Measurements from ENCODE around the gene PIGS. TPM values are rescaled to one million over a fixed set of nuclear protein-coding genes. Genes with fewer than 3 reads are reported as not detected.
"Not testable (repeated sequence)": the region's sequence is repeated elsewhere in the genome, so short reads cannot be mapped to it uniquely, and the experiment has no call there.

PIGS gene
- polyA plus RNA-seq (ENCODE audit: insufficient read length), result 44.4 TPM

- DNase-seq (ENCODE audit: low read depth), result peak; percentile 54
Observed at GRCh38 chr17:28571361-28572122, at the start of gene PIGS. PIGS (minus strand) TSS chr17:28571524; CDS start chr17:28571496, 28 bp downstream.

DNA sequence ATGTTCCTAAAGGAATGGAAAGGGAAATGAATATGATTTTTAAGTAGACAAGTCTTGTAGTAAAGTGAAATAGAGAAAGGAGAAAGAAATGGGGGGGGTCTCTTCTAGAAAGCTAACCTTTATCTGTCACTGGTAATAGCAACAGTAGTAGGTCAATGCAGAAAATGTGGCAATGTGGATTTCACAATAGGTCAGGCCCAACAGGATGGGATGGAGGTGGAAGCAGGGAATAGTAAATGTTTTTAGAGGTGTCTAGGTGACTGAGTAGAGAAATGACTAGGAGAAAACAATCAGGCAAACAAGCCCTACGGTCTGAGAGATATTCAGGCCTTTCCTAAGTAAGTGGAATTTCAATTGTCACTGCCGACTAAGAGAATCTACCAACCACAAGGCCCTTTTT is 48.7 kb upstream of the PIGS start:
- no peak for DNase-seq (ENCODE audit: low read depth)

DNA sequence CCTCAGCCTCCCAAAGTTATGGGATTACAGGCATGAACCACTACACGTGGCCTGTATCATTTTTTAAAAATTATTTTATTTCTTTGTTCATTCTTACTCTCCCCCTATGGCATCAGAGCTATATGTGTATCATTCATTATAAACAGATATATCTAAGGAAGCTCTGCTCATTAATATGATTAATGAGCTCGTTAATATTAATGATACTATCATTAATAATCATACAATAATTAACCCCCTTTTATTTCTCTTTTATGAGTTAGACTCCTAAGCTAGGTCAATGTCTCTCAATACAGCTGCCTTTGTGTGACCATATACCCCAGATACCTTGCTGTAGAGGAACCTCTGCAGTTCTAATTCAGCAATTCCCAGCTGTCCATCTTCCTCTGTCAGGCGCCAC is 47.1 kb upstream of the PIGS start:
- no peak for DNase-seq (ENCODE audit: low read depth)

- DNase-seq (ENCODE audit: low read depth), result no peak
Observed at GRCh38 chr17:28616281-28616680, 45.0 kb upstream of the PIGS start.

- no peak for DNase-seq (ENCODE audit: low read depth)
Observed at GRCh38 chr17:28615260-28615940, 44.1 kb upstream of the PIGS start.

DNA sequence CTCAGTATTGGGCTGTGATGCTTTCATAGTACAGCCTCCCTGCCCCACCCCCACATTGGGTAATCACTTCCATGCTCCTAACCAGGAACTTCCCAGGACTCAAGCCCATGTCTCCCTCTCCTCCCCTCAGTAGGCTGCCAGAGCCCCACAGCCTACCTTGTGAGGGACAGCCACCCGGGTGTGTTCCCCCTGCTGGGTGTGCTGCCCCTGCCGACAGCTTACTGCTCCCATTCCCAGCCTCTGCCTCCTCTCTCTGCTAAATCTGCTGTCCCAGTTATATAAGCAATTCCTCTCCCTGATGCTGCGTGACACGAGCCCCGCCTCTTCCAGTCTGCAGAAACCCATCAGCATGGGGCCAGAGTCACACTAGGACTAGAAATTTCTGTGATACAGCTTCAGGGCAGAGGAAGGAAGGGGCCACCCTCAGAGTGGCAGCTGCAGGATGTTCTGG is 42.6 kb upstream of the PIGS start, which contains the start of gene RSKR:
Gene RSKR, minus strand, starts transcription at position 255 of the 451 bp plus-strand sequence. Its CDS starts 24 bp downstream, at position 231.
- DNase-seq (ENCODE audit: low read depth), result no peak

DNA sequence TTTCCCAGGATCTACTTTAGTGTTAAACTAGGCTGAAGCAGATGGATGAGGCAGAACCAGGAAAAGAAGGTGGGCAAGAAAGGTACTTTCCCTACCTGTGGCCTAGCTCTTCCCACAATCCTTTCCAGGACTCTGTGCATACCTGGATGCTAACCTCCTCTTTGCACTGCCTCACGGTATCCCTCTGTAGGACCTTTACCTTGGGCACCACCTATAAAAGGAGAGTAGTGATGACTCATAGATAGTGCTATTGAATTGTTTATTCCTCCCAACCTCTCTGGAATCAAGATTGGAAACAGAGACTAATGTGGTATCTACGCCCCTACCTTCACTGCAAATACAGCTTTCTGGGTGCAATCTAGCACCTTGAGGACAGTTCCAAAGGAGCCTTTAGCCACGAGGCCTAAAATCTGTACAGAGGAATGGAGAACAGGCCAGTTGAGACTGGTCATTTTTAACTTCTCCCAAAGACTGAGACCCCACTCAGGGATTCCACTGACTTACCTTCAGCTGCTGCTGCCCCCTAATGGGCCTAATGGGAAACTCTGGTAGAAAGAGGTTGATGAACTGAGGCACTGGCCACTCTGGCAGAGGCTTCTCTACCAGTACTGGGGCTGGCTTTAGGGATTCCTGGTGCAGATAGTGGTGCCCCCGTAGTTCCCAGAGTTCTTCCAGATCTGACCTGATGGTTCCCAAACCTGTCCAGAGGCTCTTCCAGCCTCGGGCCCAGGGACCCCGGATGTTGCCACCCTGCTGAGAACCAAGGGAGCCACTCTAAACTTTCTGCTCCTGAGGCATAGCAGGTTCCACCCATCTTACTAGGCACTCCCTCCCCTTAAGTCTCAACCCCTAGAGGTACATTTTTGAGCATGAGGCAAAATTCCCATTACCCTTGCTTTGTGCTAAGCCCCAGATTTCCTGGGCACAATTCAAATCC is 41.9 kb upstream of the PIGS start:
- no peak for DNase-seq (ENCODE audit: low read depth)

DNA sequence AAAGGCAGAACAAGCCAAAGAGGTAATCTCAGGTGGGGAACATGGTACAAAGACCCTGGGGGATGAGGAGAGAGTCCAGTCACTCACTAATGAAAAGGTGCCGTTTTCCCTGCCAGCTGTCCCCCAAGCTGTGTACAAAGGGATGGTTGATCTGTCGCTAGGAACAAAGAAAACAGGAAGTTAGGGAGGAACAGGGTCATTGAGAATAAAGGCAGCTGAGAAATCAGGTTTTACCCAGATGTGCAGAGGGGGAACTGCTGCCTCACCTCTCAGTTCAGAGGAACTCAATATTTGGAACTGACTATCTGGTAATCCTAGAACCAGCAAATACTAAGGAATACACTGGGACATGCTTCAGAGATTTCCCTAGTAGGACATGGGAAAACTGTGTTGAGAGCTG is 41.2 kb upstream of the PIGS start:
- DNase-seq (ENCODE audit: low read depth), result no peak

DNA sequence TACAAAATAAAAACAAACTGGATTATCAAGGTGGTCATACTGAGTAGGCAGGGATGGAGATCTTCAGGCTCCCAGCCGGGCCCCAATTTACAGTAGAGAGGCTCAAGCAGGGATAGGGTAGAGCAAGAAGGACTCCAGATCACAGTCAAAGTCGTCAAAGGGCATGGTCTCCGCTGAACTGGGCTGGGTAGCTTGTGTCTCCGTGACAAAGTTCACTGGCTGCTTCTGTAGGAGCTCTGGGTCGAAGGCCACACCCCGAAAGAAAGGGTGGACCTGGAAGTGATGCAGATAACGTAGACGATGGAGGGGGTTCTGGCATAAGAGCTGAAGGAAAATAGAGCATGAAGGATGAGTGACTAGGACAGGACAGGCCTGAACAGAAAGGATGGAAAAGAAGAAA is 39.1 kb upstream of the PIGS start:
- DNase-seq (ENCODE audit: low read depth), result no peak

GRCh38 chr17:28604031-28604430 is 32.7 kb upstream of the PIGS start:
- not testable (repeated sequence) for DNase-seq (ENCODE audit: low read depth)

GRCh38 chr17:28599311-28600184 is 28.2 kb upstream of the PIGS start:
- peak; percentile 35 for DNase-seq (ENCODE audit: low read depth)

- peak; percentile 77 for DNase-seq (ENCODE audit: low read depth)
Observed at GRCh38 chr17:28598799-28599310, 27.5 kb upstream of the PIGS start, which contains the start of gene SPAG5. SPAG5 (minus strand) TSS chr17:28599025; CDS start chr17:28598946, 79 bp downstream.

DNA sequence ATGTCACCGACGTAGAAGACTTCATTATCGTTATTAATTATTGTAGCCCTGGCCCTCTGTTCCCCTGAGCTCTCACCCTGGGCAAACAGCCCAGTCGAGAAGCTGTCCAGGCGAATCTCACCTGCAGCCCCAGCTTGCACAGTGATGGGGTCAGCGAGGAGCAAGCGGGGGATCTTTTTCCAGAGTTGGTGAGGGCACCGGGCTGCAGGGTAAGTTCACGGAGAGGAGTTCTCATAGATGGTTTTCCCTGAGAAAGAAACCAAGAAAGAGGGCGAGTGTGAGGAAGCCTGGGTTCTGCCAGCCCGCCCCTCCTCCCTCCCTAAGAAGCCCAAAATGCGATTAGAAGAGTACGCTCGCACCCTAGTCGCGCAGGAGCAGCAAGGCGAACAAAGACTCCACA is 27.1 kb upstream of the PIGS start:
- DNase-seq (ENCODE audit: low read depth), result no peak

DNA sequence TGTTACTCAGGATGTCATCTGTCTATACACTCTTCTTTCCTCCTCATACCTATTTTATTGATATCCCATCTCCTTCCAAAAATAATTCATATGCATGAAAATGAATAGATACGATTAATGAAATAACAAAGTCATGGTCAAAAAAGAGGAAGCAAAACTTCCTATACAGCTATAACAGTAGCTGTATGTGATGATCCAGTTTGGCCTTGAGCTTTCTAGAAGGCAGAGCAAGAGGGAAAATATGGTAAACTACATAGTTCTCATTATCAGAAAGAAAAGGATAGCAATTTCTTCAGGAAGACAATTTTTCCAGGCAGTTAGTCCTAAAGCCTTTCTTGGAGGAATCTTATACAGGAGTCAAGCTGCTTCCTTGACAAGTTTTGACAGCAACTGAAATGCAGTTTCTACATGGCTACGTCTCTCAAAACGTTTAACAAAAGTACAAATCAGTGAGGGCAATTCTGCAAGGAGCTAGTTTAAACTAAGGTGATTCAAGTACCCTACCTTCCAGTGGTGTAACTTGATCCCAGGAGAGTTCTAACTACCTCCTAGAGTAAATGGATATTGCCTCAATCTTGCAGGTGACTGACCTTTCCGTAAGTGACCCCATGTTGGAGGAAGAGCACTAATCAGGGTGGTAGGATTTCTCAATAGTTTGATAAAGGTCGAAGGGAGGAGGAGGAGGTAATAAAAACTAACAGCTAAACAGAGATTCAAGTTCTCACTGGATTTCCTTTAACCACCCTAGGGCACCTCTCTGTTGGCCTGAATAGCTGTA is 26.5 kb upstream of the PIGS start:
- no peak for DNase-seq (ENCODE audit: low read depth)

DNA sequence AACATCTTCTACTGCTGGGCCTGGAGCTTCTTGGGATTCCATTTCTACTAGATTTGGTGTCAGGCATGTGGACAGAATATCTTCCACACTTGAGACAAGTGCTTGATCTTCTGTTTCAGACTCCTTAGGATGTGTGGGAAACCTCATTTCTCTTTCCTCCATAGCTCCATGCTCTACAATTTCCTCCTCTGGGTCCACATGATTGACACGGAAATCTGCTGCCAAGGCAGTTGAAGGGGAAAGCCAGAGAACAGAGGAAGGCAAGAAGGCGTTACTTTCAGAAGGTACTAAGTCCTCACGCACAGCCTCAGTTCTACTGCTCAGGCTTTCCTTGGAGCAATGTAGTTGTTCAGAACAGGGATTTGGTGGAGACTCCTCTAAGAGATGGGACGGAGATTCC is 20.9 kb upstream of the PIGS start:
- no peak for DNase-seq (ENCODE audit: low read depth)

GRCh38 chr17:28585851-28586250 is 14.5 kb upstream of the PIGS start:
- DNase-seq (ENCODE audit: low read depth), result no peak

DNA sequence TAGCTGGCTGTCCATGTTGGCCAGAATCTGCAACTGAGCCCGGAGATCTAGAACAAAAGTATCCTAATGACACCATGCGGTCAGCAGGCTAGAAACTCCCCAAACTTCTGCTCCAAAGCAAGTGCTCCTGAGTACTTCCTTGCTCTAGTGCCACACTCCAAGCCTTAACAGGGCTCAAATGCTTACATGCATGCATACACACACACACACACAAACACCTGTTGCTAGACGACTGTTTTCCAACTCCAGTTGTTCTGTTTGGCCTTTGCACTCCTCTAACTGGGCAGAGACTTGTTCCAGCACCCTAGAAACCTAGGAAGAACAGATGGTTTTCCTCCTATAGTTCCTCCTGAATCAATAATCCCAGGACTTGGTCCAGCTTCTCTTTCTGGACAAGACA is 13.1 kb upstream of the PIGS start:
- DNase-seq (ENCODE audit: low read depth), result no peak

DNA sequence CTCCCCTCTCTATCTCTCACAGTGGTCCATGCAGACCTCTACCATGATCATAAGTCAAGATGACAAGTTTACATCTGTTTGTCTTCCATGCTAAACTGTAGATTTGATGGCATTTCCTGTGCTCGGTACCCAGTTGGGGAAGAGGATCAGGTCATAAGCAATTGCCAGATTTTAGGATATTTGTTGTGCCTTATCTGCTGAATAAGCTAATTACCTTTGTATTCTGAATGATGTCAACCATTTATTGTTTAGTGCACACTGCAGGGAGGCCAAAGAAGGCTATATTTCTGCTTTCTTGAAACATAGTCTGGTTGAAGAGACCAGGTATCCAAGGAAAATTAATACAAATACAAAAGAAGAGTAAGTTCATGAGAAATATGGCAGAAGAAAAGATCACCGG is 11.2 kb upstream of the PIGS start:
- no peak for DNase-seq (ENCODE audit: low read depth)

DNA sequence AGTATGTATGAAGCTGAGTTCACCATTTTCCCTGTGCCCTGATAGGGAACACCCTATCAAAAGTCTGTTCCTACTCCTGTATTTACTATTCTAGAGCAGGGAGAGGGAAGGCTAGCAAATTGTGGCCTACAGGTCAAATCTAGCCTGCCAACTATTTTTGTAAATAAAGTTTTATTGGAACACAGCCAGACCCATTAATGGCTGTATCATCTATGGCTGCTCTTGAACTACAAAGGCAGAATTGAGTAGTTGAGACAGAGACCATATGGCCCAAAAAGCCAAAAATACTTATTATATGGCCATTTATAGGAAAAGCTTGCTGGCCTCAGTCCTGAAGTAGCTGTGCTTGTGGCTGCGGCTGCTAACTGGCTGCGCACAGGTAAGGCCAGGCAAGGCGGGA is 9.6 kb upstream of the PIGS start:
- no peak for DNase-seq (ENCODE audit: low read depth)

DNA sequence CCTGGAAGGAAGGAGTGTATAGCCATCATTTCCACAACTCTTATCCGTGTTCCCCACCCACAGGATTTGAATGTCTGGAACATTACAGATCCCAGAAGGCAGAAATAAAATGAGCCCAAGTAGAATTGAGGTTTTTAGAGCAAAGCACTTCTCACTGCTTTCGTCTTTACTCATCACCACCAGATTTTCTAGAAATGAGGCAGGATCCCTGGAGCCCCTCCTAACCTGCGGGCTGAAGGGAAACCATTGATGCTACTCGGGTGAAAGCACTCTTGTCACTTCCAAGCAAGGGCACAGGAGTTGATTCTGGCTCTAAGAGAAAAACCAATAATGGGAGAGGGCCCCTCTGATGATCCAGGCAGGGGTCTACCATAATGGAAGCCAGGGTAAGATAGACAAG is 8.2 kb upstream of the PIGS start:
- DNase-seq (ENCODE audit: low read depth), result no peak
